Measurements from ENCODE around the gene GNG12. TPM values are rescaled to one million over a fixed set of nuclear protein-coding genes. Genes with fewer than 3 reads are reported as not detected.
A peak's percentile ranks its signal among the peaks of the same experiment; 100 is the strongest.

The GNG12 gene
- polyA plus RNA-seq, 4 donors: 52.8 to 162 (median 126) TPM

DNA sequence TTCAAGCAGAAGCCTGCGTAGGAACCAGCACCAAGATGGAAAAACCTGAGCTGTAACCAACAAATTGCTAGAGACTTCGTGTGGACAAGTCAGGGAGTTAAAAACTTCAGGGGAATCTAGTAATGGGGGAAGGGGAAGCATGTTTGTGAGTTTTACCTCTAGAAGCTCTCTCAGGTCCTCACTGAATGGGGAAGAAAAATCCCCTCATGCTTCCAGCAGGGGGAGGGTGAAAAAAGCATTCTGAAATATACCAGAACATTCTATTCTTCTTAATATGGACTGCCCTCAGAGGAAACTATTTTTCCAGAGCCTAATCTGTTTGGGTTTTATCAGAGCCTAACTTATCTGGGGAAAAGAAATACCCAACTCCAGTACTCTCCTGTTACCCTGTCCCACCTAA, 28.6 kb downstream of the GNG12 start:
- FAIRE-seq: no peak
- Histone ChIP-seq H3K27me3 (ENCODE audit: control insufficient read depth in 3 of 3, insufficient read depth in 3 of 3, low read length in 3 of 3) (no peaks in the 10 kb centered on the region), H3K27ac (ENCODE audit: low read depth in 1 of 3, low read length in 2 of 3) (peak overlapping the region in 2 of 3 donors; percentile 14 to 85), H3K4me1 (ENCODE audit: control insufficient read depth in 3 of 3, insufficient read depth in 2 of 3, low read depth in 1 of 3, low read length in 2 of 3) (peaks cover 13 to 38% (median 17%) of the 10 kb centered on the region in 3 donors), H3K36me3 (ENCODE audit: control insufficient read depth in 3 of 3, insufficient read depth in 2 of 3, low read depth in 1 of 3, low read length in 3 of 3) (no peaks in the 10 kb centered on the region), H3K4me3 (ENCODE audit: low read depth in 1 of 3, low read length in 3 of 3) (no peak overlapping the region), H3K9me3 (ENCODE audit: control insufficient read depth in 2 of 2, insufficient read depth in 1 of 2, low read depth in 1 of 2, low read length in 1 of 2) (no peaks in the 10 kb centered on the region)
- WGBS, 3 donors: 72 to 85% (median 78%) methylated on average over 2 of the region's 2 CpGs
- DNase-seq: no peak

DNA sequence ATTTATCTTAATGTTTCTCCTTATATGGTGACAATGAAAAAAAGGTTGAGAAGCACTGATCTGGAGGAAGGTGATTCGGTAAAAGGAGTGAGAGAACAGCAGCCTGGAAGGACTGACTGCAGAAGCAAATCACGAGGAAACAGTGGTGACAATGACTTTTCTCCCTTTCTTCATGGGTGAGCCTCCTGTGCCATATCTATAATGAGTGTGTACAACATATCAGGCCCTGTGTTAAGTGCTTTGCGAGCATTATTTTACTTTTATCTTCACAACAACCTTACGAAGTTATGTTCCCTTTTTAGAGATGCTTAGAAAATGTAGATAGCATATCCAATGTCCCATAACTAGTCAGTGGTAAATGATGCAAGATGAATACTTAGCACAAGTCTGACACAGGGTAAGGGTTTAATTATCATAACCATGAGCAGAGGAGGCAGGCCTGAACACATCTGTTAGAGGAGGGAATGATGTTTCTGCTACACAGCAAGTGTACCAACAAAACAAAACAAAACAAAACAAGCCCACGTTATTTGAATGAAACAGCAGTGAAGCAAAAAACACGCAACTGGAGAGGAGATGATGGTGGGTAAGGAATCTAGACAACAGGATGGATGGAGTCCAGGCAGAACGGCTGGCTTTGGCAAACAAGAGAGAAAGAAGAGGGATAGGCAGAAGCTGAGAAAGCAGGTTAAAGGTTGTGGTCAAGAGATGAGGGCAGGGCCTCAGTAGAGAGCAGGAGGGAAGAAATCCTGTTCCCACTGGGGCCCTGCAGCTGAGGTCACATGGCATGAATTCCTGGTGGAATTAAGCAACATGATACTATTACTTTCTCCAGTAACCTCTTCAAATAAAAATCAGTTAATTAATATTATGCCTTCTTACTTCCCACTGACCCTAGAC, 29.6 kb downstream of the GNG12 start:
- H3K4me1 ChIP-seq (ENCODE audit: control insufficient read depth in 3 of 3, insufficient read depth in 2 of 3, low read depth in 1 of 3, low read length in 2 of 3): peaks cover 13 to 38% (median 17%) of the 10 kb centered on the region in 3 donors
- H3K27ac ChIP-seq (ENCODE audit: low read depth in 1 of 3, low read length in 2 of 3): peak overlapping the region in 2 of 3 donors; percentile 1 to 85
- no peak overlapping the region for H3K4me3 ChIP-seq (ENCODE audit: low read depth in 1 of 3, low read length in 3 of 3)
- peak in 1 of 2 donors; percentile 53 for DNase-seq
- H3K36me3 ChIP-seq (ENCODE audit: control insufficient read depth in 3 of 3, insufficient read depth in 2 of 3, low read depth in 1 of 3, low read length in 3 of 3): no peaks in the 10 kb centered on the region
- no peak for FAIRE-seq
- no peaks in the 10 kb centered on the region for H3K27me3 ChIP-seq (ENCODE audit: control insufficient read depth in 3 of 3, insufficient read depth in 3 of 3, low read length in 3 of 3)
- H3K9me3 ChIP-seq (ENCODE audit: control insufficient read depth in 2 of 2, insufficient read depth in 1 of 2, low read depth in 1 of 2, low read length in 1 of 2): no peaks in the 10 kb centered on the region
- 57 to 75% (median 58%) methylated on average over 7 of the region's 7 CpGs for WGBS, 3 donors

DNA sequence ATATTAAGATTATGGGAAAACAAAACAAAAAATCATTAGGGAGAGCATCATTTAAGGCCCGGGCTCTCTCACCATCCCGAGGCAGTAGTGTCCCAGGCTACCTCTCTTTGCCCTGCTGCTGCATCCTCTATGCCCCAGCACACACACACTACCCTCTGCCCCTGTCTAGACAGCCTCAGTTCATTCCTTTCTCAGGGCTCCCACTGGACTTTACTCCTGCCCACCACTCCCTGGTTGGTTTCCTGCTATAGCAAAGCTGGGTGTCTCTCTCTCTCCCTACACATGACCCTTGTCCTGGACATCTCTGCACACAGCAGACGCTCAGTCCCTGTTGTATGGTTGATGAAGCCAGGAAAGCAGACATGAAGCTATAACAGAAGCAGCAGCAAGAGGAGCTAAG, 30.7 kb downstream of the GNG12 start:
- DNase-seq: peak; percentile 70 to 82

DNA sequence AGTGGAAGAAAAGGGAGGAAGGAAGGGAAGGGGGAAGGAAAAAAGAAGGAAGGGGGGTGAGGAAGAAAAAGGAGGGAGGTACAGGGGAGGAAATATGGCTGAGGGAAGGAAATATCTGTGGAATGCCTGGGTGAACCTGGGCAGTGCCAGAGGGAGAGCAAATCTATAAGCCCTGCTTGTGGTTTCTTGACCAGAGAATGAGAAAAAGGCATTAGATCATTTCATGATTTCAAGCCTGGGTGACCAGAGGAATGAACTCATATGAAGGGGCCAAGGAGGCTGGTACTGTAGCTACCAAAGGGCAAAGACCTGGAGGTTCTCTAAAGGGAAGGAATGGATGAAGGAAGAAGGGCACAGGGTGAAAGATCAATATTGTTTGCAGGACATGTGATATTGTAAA, 31.4 kb downstream of the GNG12 start:
- no peak for FAIRE-seq
- no peak for DNase-seq
- H3K9me3 ChIP-seq (ENCODE audit: control insufficient read depth in 2 of 2, insufficient read depth in 1 of 2, low read depth in 1 of 2, low read length in 1 of 2): peaks cover 0 to 1% of the 10 kb centered on the region in 2 donors
- peak overlapping the region in 2 of 3 donors; percentile 58 to 85 for H3K27ac ChIP-seq (ENCODE audit: low read depth in 1 of 3, low read length in 2 of 3)
- peaks cover 13 to 38% (median 17%) of the 10 kb centered on the region in 3 donors for H3K4me1 ChIP-seq (ENCODE audit: control insufficient read depth in 3 of 3, insufficient read depth in 2 of 3, low read depth in 1 of 3, low read length in 2 of 3)
- peaks cover 0 to 6% (median 2%) of the 10 kb centered on the region in 3 donors for H3K36me3 ChIP-seq (ENCODE audit: control insufficient read depth in 3 of 3, insufficient read depth in 2 of 3, low read depth in 1 of 3, low read length in 3 of 3)
- no peak overlapping the region for H3K4me3 ChIP-seq (ENCODE audit: low read depth in 1 of 3, low read length in 3 of 3)
- no peaks in the 10 kb centered on the region for H3K27me3 ChIP-seq (ENCODE audit: control insufficient read depth in 3 of 3, insufficient read depth in 3 of 3, low read length in 3 of 3)

More for the DNA sequence above, 30.7 kb downstream of the GNG12 start:
- no peaks in the 10 kb centered on the region for H3K27me3 ChIP-seq (ENCODE audit: control insufficient read depth in 3 of 3, insufficient read depth in 3 of 3, low read length in 3 of 3)
- peak overlapping the region; percentile 26 to 85 (median 58) for H3K27ac ChIP-seq (ENCODE audit: low read depth in 1 of 3, low read length in 2 of 3)
- H3K4me1 ChIP-seq (ENCODE audit: control insufficient read depth in 3 of 3, insufficient read depth in 2 of 3, low read depth in 1 of 3, low read length in 2 of 3): peaks cover 13 to 38% (median 17%) of the 10 kb centered on the region in 3 donors
- peaks cover 0 to 6% (median 2%) of the 10 kb centered on the region in 3 donors for H3K36me3 ChIP-seq (ENCODE audit: control insufficient read depth in 3 of 3, insufficient read depth in 2 of 3, low read depth in 1 of 3, low read length in 3 of 3)
- H3K9me3 ChIP-seq (ENCODE audit: control insufficient read depth in 2 of 2, insufficient read depth in 1 of 2, low read depth in 1 of 2, low read length in 1 of 2): no peaks in the 10 kb centered on the region
- no peak for FAIRE-seq
- WGBS, 3 donors: 35 to 72% (median 65%) methylated on average over 3 of the region's 3 CpGs
- H3K4me3 ChIP-seq (ENCODE audit: low read depth in 1 of 3, low read length in 3 of 3): no peak overlapping the region

DNA sequence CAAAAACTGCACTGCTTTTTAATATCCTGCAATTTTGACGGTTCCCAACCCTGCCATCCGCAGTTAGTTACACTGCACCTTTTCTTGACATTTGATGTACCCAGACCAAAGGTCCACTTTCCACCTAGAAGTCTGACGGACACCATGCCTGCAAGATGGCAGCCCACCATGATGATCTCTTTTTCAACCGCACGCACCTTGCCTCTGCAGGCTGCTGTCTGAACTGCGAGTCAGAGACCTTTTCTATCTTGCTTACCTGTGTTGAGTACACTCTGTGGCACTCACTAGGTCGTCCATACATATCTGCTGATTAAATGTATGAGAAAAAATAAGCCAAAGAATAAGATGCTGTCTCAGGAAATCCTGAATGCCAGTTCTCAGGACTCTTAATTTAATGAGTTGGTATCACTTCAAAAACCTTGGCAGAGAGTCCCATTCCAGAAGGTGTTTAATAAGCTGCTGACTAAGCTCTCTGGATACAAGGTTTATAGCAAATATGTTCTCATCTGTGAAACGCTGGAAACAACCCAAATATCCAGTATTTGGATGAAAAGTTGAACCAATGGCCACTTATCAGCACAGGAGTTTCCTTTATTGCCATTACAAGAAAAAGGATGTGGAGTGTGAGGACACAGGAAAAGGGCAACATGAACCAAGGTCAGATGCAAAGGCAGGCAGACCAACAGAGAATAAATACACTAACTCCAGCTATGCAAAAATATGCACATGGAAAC, 37.9 kb downstream of the GNG12 start:
- H3K4me3 ChIP-seq (ENCODE audit: low read depth in 1 of 3, low read length in 3 of 3): no peak overlapping the region
- no peak for FAIRE-seq

DNA sequence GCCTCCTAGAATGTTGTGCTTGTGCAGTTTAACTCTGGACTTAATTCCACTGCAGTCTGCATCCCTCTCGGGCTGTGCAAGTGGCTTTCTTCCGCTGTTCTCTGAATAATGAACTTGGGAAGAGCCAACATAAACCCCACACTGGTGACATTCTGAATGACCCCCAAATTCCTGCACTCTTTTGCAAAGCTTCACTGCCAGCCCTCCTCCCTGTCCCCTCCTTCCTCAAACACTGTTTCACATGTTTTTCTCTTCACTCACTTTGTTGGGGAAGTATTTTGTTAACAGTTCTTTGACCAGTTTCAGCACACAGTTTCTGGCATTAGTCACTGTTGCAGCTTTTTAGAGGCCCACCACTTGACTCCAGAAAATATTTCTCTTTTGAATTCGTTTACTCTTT, 39.7 kb downstream of the GNG12 start:
- Histone ChIP-seq H3K36me3 (ENCODE audit: control insufficient read depth in 3 of 3, insufficient read depth in 2 of 3, low read depth in 1 of 3, low read length in 3 of 3) (peaks cover 0 to 9% (median 2%) of the 10 kb centered on the region in 3 donors), H3K27ac (ENCODE audit: low read depth in 1 of 3, low read length in 2 of 3) (peak overlapping the region; percentile 50 to 57 (median 53)), H3K9me3 (ENCODE audit: control insufficient read depth in 2 of 2, insufficient read depth in 1 of 2, low read depth in 1 of 2, low read length in 1 of 2) (peaks cover 0 to 4% of the 10 kb centered on the region in 2 donors), H3K27me3 (ENCODE audit: control insufficient read depth in 3 of 3, insufficient read depth in 3 of 3, low read length in 3 of 3) (no peaks in the 10 kb centered on the region), H3K4me3 (ENCODE audit: low read depth in 1 of 3, low read length in 3 of 3) (no peak overlapping the region), H3K4me1 (ENCODE audit: control insufficient read depth in 3 of 3, insufficient read depth in 2 of 3, low read depth in 1 of 3, low read length in 2 of 3) (peaks cover 14 to 35% (median 16%) of the 10 kb centered on the region in 3 donors)
- DNase-seq: peak in 1 of 2 donors; percentile 17
- no peak for FAIRE-seq
- WGBS, 3 donors: 39 to 45% (median 44%) methylated on average over 3 of the region's 3 CpGs

More for the DNA sequence above, 37.9 kb downstream of the GNG12 start:
- no peaks in the 10 kb centered on the region for H3K27me3 ChIP-seq (ENCODE audit: control insufficient read depth in 3 of 3, insufficient read depth in 3 of 3, low read length in 3 of 3)
- H3K4me1 ChIP-seq (ENCODE audit: control insufficient read depth in 3 of 3, insufficient read depth in 2 of 3, low read depth in 1 of 3, low read length in 2 of 3): peaks cover 13 to 35% (median 14%) of the 10 kb centered on the region in 3 donors
- H3K27ac ChIP-seq (ENCODE audit: low read depth in 1 of 3, low read length in 2 of 3): no peak overlapping the region
- H3K36me3 ChIP-seq (ENCODE audit: control insufficient read depth in 3 of 3, insufficient read depth in 2 of 3, low read depth in 1 of 3, low read length in 3 of 3): peaks cover 0 to 6% (median 2%) of the 10 kb centered on the region in 3 donors
- DNase-seq: no peak
- 84 to 86% (median 86%) methylated on average over 8 of the region's 8 CpGs for WGBS, 3 donors
- peaks cover 0 to 4% of the 10 kb centered on the region in 2 donors for H3K9me3 ChIP-seq (ENCODE audit: control insufficient read depth in 2 of 2, insufficient read depth in 1 of 2, low read depth in 1 of 2, low read length in 1 of 2)

DNA sequence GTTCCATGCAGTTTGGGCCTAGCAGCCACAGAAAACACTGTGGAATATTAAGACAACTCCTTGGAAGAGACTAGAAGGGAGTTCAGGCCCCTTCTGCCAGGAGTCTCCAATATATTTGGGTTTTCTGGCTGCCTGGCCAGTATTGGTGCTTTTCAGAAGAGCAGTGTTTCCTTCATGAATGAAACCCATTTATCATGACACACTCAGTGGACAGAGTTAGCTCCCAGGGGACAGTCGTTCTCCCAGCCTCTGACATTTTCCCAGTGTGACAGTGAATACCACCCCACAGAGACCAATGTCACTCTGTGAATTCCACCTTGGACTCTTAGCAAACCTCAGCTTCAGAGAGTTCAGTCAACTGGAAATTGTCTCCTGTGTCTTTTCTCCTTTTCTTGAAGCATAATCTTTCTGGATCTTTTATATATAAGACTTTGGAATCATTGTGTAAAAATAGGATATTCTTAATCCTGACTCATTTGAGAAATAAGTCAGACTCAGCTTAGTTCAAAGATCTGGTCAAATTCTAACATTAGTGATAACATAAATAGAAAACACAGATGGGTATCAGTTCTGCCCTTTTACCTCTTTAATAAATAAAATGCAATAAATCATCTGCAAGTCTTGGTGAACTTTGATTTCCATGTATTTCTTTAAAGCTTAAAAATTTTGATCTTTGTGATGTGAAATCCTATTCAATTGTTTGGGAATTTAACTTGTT, 40.4 kb downstream of the GNG12 start:
- FAIRE-seq (peak; percentile 81), DNase-seq (peak; percentile 16 to 78)
- H3K27me3 ChIP-seq (ENCODE audit: control insufficient read depth in 3 of 3, insufficient read depth in 3 of 3, low read length in 3 of 3): no peaks in the 10 kb centered on the region
- H3K4me1 ChIP-seq (ENCODE audit: control insufficient read depth in 3 of 3, insufficient read depth in 2 of 3, low read depth in 1 of 3, low read length in 2 of 3): peaks cover 14 to 35% (median 16%) of the 10 kb centered on the region in 3 donors
- peak overlapping the region; percentile 27 to 89 (median 70) for H3K27ac ChIP-seq (ENCODE audit: low read depth in 1 of 3, low read length in 2 of 3)
- WGBS, 3 donors: 35 to 43% (median 35%) methylated on average over 1 of the region's 1 CpG
- H3K4me3 ChIP-seq (ENCODE audit: low read depth in 1 of 3, low read length in 3 of 3): no peak overlapping the region
- H3K36me3 ChIP-seq (ENCODE audit: control insufficient read depth in 3 of 3, insufficient read depth in 2 of 3, low read depth in 1 of 3, low read length in 3 of 3): peaks cover 0 to 6% (median 2%) of the 10 kb centered on the region in 3 donors
- peaks cover 0 to 4% of the 10 kb centered on the region in 2 donors for H3K9me3 ChIP-seq (ENCODE audit: control insufficient read depth in 2 of 2, insufficient read depth in 1 of 2, low read depth in 1 of 2, low read length in 1 of 2)

DNA sequence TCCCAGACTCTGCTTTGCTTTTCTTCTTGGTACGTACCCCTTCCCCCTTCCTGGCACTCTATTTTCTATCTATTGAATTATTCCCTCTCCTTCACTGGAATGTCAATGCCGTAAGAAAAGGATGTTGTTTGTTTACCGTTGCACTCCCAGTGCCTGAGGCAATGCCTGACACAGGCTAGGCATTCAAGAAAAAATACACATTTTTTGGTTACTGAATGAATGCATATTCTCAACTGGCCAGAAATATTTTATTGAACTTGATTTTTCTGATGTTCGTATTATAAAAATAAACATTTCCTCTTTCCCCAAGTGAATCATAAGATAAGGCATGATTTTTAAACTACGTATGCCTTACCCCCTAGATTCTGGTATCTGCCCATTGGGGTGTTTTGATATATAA, 41.2 kb downstream of the GNG12 start:
- H3K4me3 ChIP-seq (ENCODE audit: low read depth in 1 of 3, low read length in 3 of 3): no peak overlapping the region
- peak overlapping the region in 1 of 3 donors; percentile 89 for H3K27ac ChIP-seq (ENCODE audit: low read depth in 1 of 3, low read length in 2 of 3)
- peaks cover 0 to 3% (median 0%) of the 10 kb centered on the region in 3 donors for H3K36me3 ChIP-seq (ENCODE audit: control insufficient read depth in 3 of 3, insufficient read depth in 2 of 3, low read depth in 1 of 3, low read length in 3 of 3)
- WGBS, 3 donors: 71 to 90% (median 87%) methylated on average over 5 of the region's 5 CpGs
- DNase-seq: no peak
- no peaks in the 10 kb centered on the region for H3K27me3 ChIP-seq (ENCODE audit: control insufficient read depth in 3 of 3, insufficient read depth in 3 of 3, low read length in 3 of 3)
- no peak for FAIRE-seq
- peaks cover 0 to 4% of the 10 kb centered on the region in 2 donors for H3K9me3 ChIP-seq (ENCODE audit: control insufficient read depth in 2 of 2, insufficient read depth in 1 of 2, low read depth in 1 of 2, low read length in 1 of 2)
- H3K4me1 ChIP-seq (ENCODE audit: control insufficient read depth in 3 of 3, insufficient read depth in 2 of 3, low read depth in 1 of 3, low read length in 2 of 3): peaks cover 14 to 35% (median 16%) of the 10 kb centered on the region in 3 donors
